Ishikawa (cell line): ENCODE data around the gene MED31.

ENCODE experiments used
- CEBPB ChIP-seq: IDR thresholded peaks from 2 replicates; pipeline ENCODE4 v1.6.1; 2012
- CREB1 ChIP-seq: IDR thresholded peaks from 2 replicates; pipeline ENCODE4 v1.6.1; 2012; ENCODE audit warnings: low read depth
- EGR1 ChIP-seq: IDR thresholded peaks from 2 replicates; pipeline ENCODE4 v1.6.1; 2012
- EP300 ChIP-seq: IDR thresholded peaks from 2 replicates; pipeline ENCODE4 v1.6.1; 2012; ENCODE audit warnings: borderline replicate concordance
- FOXM1 ChIP-seq: IDR thresholded peaks from 2 replicates; pipeline ENCODE4 v1.6.1; 2012; ENCODE audit warnings: low read depth, borderline replicate concordance
- MAX ChIP-seq: IDR thresholded peaks from 2 replicates; pipeline ENCODE4 v1.6.1; 2012
- NFIC ChIP-seq: IDR thresholded peaks from 2 replicates; pipeline ENCODE4 v1.6.1; 2012
- RAD21 ChIP-seq: IDR thresholded peaks from 2 replicates; pipeline ENCODE4 v1.6.1; 2012; ENCODE audit warnings: low read depth
- REST ChIP-seq: IDR thresholded peaks from 2 replicates; pipeline ENCODE4 v1.6.1; 2012; ENCODE audit warnings: low read depth, mild to moderate bottlenecking
- TAF1 ChIP-seq: IDR thresholded peaks from 2 replicates; pipeline ENCODE4 v1.6.1; 2012; ENCODE audit warnings: low read depth, mild to moderate bottlenecking
- TCF12 ChIP-seq: IDR thresholded peaks from 2 replicates; pipeline ENCODE4 v1.6.1; 2012; ENCODE audit warnings: low read depth
- TEAD4 ChIP-seq: IDR thresholded peaks from 2 replicates; pipeline ENCODE4 v1.6.1; 2012
- USF1 ChIP-seq: IDR thresholded peaks from 2 replicates; pipeline ENCODE4 v1.6.1; 2012
- YY1 ChIP-seq: IDR thresholded peaks from 2 replicates; pipeline ENCODE4 v1.6.1; 2012; ENCODE audit warnings: low read depth
- ZBTB7A ChIP-seq: IDR thresholded peaks from 2 replicates; pipeline ENCODE4 v1.6.1; 2012; ENCODE audit warnings: low read depth

Gene MED31

DNA sequence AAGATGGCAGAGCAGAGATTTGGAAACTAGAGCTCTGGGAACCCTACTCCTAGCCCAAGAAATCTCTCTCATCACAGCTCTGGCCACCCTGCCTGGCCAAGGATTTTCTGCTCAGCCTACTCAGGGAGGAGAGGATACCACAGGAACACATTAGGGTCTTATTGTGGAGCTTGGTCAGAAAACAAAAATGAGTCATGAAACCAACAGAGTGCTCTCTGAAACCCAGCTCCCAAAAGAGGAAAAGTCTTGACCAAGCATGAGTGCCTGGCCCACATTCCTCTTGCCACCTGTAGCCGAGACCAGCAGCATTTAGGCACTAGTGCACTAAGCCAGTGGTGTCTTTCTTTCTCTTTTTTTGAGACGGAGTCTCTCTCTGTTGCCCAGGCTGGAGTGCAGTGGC, 43.6 kb upstream of the MED31 start:
- TF ChIP-seq USF1: no peak
- no peak for TF ChIP-seq CEBPB
- no peak for TF ChIP-seq EP300
- no peak for TF ChIP-seq TCF12

GRCh38 chr17:6691546-6691945, 40.1 kb upstream of the MED31 start:
- TF ChIP-seq RAD21 (no peak), NFIC (no peak), FOXM1 (no peak), CREB1 (no peak), TAF1 (no peak), TEAD4 (no peak), ZBTB7A (no peak), TCF12 (no peak), USF1 (no peak)

DNA sequence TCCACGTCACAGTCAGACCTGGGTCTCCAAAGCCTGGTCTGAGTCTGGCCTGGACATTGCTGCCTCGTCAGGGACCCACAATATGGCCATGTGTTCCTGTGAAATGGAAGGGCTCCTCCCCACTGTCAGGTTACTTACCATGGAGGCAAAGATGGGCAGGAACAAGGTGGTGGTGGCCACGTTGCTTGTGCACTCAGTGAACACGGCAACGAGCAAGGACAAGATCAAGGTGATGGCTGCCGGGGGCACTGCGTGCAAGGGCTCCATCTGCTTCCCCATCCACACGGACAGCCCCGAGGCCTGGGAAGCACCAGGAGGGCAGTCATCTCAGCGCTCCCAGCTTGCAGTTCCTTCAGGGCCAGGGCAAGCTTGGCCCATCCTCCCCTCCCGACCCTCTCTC, 39.2 kb upstream of the MED31 start:
- TF ChIP-seq FOXM1 (no peak), TAF1 (no peak), CEBPB (no peak), RAD21 (no peak), USF1 (no peak), CREB1 (no peak), TEAD4 (no peak), MAX (no peak), ZBTB7A (no peak), TCF12 (no peak), EGR1 (no peak), EP300 (no peak), REST (no peak)

GRCh38 chr17:6688944-6689343, 37.5 kb upstream of the MED31 start:
- TF ChIP-seq TEAD4: no peak
- TF ChIP-seq USF1: no peak
- no peak for TF ChIP-seq TAF1

GRCh38 chr17:6686026-6686425, 34.6 kb upstream of the MED31 start:
- no peak for TF ChIP-seq EP300
- no peak for TF ChIP-seq YY1
- TF ChIP-seq CEBPB: no peak
- TF ChIP-seq NFIC: no peak
- no peak for TF ChIP-seq TEAD4
- TF ChIP-seq USF1: no peak
- no peak for TF ChIP-seq CREB1
- no peak for TF ChIP-seq REST
- TF ChIP-seq MAX: no peak
- no peak for TF ChIP-seq ZBTB7A
- TF ChIP-seq TCF12: no peak
- TF ChIP-seq RAD21: no peak
- no peak for TF ChIP-seq EGR1
